SK-MEL-5 (cell line): ENCODE measurements around the gene ANXA11. TPM values are rescaled to one million over a fixed set of nuclear protein-coding genes. Genes with fewer than 3 reads are reported as not detected.
"Not testable (repeated sequence)": the region's sequence is repeated elsewhere in the genome, so short reads cannot be mapped to it uniquely, and the experiment has no call there.

ENCODE experiments used
- DNase-seq: peaks from one replicate; pipeline ENCODE4 v3.0.0-alpha.2; 2016; ENCODE audit warnings: low read depth, low spot score
- in situ Hi-C: cut with HindIII; loops from 2 replicates; pipeline ENCODE4 v1.10.0; 2016; ENCODE audit warnings: low sequenced_read_pairs, high pct_unique_total_duplicates, low pct_unique_long_range_greater_than_20kb
- polyA plus RNA-seq, 2 experiments: library from polyadenylated mRNA; depleted of rRNA; stranded (reverse); fragments of >200 nt; gene quantifications; 2 replicates each; pipeline ENCODE4 v1.2.3, GENCODE V29; 2015
- total RNA-seq: library from RNA; depleted of rRNA; stranded (reverse); fragments of >200 nt; shearing (Covaris generic); gene quantifications from 2 replicates; pipeline ENCODE4 v1.2.3, GENCODE V29; 2014; rRNA removed

ANXA11 gene
- total RNA-seq: 64.2 and 66.3 TPM in 2 replicates
- polyA plus RNA-seq (2015; cell fraction: cytosol; rRNA removed): 138 and 140 TPM in 2 replicates
- polyA plus RNA-seq (2015; cell fraction: nucleus; rRNA removed): 59.2 and 82.1 TPM in 2 replicates

DNA sequence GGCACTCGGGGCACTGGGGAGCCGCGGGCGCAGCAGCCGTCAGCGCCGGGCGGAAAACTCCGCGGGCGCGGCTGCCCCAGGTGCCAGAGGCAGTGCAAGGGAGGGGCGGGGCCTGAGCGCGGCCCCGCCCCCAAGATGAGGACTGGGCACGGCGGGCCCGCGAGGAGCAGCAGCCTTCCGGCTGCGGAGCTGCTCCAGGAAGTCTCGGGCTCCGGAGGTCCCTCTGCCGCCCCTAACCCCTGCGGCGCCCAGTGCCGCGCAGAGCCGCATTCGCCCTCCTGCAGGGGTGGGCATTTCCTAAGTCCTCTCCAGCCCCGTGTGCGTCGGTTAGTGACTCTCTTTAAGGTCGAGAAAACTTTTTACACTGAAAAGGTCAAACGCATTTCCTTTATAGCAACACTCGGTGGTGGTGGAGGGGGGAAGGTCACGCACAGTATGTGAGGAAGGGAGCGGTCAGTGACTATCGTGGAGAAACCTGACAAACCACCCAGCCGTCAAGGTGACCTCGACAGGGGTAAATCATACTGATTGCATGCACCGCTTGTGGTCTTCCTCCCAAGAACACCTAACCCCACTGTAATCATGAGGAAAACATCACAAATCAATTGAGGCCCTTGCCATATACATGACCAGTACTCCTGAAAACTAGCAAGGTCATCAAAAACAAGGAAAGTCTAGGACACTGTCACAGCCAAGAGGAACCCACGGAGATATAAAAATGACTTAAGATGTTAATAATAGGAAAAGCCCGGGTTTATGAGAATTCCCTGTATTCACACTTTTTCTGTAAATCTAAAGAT is at the start of gene ANXA11:
ANXA11 (minus strand) TSS at position 61 of the 800 bp plus-strand sequence. CDS start 32,676 bp downstream, outside the sequence.
- DNase-seq: peak; percentile 71
- in situ Hi-C loops: no loop called here

DNA sequence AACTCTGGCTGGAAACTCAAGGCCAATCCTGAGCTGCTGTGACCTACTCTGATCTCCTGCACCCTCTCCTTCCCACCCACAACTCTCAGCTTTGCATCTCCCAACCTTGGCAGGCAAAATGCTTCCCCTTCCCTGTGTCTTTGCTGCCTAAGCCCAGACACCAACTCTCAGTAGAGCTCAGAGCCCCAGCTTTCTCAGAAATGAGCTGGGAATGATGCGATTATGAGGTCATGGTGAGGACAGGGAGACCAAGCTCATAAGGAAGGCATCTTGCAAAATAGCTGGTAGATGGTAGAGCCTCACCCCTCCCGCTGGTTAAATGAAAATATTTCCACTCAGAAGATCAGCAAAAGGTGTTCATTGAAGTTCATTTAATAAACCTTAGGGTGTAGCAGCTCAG is 49.4 kb upstream of the ANXA11 start:
- DNase-seq, in situ Hi-C loops: not testable (repeated sequence)

DNA sequence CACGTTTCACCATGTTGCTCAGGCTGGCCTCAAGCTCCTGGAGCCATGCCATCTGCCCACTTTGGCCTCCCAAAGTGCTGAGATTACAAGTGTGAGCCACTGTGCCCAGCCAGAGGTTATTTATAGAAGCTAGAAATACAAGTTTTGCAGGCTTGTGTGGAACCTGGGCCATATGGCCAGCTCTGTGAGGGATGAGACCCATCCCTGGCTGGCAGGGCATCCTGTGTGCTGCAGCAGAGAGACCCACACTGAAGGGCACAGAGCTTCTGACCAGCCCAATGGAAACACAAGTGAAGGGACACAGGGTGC is 48.6 kb upstream of the ANXA11 start:
- in situ Hi-C loops, DNase-seq: not testable (repeated sequence)

DNA sequence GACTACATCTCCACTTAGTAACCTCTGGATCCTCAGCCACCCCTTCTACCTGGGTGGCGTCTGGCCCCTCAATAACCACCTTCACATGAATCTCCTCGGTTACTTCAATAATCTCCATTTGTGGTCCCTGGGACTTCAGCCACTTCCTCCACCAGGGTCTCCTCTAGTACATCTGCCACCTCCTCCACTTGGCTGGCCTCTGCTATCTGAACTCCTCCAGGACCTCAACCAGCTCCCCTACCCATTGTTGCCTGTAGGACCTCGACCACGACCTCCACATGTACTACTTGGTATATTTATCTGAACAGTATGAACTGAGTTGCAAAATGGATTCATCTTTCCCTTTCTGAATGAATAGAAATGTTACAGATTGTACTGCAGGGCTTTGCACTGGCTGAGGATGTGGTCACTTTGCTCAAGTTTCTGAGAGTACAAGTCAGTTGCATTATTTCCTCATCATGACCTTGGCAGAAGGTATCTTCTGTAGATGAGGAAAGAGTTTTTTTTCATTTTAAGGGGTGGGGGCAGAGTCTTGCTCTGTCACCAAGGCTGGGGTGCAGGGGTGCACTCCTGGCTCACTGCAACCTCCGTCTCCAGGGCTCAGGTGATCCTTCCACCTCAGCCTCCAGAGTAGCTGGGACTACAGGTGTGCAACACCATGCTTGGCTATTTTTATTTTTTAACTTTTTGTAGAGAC is 48.1 kb upstream of the ANXA11 start:
- in situ Hi-C loops: no loop called here

DNA sequence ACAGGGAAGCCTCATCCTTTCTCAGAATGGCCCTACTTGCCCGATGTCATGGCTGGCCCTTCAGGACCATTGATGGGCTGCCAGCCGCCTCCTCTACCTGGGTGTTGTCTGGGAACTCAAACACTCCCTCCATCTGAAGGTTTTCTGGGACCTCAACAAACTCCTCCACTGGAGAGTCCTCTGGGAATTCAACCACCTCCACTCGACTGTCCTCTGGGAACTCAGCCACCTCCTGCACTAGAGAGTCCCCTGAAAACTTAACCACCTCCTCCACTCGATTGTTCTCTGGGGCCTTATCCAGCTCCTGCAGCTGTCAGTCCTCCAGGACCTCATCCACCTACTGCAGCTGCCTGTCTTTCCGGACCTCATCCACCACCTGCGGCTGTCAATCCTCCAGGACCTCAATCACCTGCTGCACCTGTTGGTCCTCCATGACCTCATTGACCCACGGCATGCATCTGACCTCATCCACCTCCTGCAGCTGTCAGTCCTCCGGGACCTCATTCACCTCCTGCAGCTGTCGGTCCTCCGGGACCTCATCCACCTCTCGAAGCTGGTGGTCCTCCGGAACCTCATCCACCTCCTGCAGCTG is 47.1 kb upstream of the ANXA11 start:
- no peak for DNase-seq
- in situ Hi-C loops: no loop called here

More for the DNA sequence above, 48.1 kb upstream of the ANXA11 start:
- DNase-seq: no peak

DNA sequence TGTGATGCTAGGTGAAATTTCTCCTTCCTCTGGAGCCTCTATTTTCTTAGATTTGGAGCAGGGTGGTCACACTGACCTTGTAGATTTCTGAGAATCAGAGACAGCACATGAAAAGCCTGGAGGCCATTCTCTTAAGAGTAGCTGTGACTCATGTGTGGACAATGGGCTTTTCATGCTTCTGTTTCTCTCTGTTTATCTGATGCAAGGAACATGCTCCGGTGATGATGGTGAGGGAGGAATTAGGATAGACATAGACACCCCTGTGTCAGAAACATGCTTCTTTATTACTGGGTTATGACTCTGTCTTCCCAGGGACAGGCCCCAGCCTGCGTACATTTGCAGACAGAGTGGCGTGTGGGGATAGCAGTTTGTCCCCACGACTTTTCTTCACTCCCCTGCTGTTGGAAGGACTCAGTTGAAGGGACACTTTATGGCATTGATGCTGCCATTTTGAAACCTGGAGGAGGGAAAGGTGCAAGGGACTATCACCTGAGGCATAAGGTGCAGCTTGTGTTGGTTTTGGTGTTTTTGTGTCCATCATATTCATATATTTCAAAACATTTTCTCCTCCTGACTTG is 46.5 kb upstream of the ANXA11 start:
- in situ Hi-C loops: not testable (repeated sequence)
- DNase-seq: peak; percentile 25

DNA sequence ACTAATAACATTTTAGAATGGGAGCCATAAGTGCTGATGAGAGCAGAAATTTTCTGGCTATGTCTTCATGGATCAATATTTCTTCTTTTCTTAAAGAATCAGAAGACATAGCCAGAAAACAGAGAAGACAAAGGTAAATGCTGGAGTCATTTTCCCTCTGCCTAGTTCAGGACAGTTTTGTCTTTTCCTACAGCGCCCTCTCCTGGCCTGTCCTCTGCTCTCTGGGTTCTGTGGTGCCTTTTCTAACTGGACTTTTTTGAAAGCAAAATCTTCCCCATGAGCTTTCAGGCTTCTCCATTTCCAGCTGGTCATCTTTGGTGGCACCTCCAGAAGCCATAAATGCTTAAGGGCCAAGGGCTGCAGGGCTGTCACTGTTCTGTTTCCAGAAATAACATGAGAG is 45.1 kb upstream of the ANXA11 start:
- in situ Hi-C loops, DNase-seq: not testable (repeated sequence)

DNA sequence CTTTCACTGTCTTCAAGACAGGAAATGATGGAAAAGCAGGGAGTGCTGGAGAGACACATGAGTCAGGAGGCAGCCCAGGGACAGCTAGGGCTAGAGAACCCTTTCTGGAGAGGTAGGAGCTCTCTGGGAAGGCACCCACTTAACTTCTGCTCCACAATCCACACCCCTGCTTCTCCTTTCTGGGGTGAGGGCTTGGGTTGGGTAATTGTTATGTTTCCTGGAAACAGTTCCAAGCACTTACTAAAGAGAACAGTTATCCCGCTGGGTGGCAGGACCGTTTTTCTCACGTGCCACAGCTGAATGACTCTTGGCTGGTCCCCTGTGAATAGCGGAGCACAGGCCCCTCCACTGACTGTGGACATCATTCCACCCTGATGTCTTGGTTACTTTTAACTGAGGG is 44.6 kb upstream of the ANXA11 start:
- DNase-seq, in situ Hi-C loops: not testable (repeated sequence)

DNA sequence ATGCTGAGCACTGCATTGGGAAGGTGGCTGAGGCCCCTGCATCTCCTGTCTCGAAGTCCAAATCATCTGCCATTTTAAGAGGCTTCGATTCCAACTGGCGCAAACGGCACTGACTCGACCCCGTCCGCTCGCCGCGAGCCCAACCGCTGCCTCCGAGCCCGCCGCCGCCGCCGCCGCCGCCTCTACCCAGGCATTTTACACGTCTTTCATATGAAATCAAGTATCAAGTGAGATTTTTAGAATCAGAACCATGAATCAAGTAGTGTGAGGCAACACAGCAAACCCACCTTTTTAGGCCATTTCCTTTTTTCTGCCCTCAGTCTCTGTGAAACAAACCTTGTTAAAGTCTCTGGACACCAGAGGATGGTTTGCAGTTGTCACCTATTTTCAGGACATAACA is 42.3 kb upstream of the ANXA11 start:
- in situ Hi-C loops, DNase-seq: not testable (repeated sequence)

DNA sequence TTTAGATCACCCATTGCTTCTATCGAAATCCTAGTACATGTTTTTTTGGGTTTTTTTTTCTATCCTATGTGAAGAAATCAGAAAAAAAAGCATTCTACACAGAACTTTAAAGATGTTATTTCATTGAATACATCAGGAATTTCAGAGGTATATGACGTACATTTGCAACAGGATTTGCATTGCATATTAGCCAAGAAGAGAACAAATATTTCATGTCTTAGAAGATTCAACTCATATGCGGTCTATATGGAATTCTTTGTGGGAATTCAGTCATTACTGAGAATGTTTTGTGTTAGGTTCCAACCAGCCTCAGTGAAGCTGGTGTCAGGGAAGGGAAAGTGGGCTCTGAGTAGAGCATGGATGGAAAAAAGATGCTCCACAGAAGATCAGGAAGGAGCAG is 39.0 kb upstream of the ANXA11 start:
- in situ Hi-C loops, DNase-seq: not testable (repeated sequence)

DNA sequence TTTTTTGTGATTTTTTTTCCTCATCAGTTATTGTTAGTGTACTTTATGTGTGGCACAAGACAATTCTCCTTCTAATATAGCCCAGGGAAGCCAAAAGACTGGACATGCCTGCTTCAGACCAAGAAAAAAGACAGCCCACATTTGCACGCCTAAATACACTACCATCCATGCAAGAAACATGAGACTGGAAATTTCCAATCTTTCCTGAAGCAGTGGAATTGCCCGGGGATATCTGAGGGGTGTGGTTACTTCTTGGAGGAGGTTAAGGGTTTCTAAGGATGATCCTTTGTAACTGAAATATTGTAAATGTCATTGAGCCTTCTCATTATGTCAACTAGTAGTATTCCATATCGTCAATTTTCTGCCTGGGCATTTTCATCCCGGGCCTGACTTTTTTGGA is 37.0 kb upstream of the ANXA11 start:
- DNase-seq, in situ Hi-C loops: not testable (repeated sequence)

DNA sequence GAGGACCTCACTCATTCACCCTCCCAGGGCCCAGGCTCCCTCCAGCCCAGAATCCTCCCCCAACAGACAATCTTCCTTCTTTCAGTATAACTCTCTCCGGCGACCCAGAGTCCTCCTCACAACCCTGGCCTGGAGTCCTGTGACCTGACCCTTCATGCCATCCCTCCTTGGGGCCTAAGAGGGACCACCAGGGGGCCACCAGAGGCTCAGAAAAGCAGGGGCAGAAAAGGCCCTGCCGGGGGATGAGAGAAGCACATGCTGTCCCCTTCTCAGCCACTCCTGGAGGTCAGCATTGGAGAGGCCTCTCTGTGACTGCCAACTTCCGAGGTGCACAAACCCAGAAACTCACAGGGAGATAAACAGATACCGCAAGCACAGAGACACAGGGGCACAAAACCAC is 31.1 kb upstream of the ANXA11 start:
- in situ Hi-C loops, DNase-seq: not testable (repeated sequence)

DNA sequence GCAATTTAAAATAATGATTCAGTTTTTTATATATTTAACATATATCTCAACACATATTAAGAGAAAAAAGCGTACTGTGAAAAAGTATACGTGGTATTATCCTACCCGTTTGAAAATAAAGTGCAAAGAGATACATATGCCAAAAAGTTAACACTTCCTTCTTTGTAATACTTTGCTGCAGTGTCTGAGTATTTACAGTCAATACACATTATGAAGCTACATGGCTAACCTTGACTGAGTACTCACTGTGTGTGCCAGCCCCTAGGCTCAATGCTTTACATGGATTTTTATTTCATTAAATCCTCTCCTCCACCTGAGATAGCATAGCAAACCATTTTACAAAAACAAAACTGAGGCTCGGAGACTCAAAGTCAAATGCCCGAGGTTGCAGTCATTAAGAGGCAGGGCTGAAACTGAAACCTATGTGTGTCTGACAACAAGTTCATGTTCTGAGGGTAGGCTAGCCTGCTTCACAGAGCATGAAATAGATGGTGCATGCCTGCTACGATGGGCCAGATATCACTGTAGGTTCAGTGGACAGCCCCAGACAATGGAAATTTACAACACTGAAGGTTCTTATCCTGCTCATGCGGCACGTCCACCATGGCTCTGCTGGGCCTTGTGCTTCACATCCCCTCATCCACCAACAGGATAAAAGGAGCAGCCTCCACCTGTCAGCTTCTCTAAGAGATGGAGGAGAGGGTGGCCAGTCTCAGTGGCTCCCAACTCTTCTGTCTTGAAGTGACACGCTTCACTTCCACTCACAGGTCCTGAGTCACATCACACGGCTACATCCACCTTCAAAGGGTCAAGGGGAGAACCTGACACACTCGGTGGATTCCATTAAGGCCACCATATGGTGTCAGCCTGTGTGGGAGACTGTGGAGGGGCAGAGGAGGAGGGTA is 29.2 kb upstream of the ANXA11 start:
- in situ Hi-C loops, DNase-seq: not testable (repeated sequence)

DNA sequence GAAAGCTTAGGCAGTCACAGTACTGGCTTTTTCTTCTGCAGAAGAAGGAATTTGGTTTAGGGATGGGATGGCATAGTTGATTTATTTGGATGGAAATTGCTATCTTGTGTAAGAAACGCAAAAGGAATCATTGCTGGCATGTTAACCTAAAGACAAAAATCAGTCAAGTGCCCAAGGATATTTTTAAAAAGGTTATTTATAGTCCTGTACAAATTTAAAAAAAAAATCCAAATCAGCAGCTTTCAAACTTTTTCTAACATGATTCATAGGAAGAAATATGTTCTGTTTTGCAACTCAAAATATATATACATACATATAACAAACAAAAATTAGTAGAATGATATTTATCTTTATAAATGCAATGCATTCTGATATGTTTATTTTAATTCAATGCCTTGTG is 28.5 kb upstream of the ANXA11 start:
- DNase-seq, in situ Hi-C loops: not testable (repeated sequence)

DNA sequence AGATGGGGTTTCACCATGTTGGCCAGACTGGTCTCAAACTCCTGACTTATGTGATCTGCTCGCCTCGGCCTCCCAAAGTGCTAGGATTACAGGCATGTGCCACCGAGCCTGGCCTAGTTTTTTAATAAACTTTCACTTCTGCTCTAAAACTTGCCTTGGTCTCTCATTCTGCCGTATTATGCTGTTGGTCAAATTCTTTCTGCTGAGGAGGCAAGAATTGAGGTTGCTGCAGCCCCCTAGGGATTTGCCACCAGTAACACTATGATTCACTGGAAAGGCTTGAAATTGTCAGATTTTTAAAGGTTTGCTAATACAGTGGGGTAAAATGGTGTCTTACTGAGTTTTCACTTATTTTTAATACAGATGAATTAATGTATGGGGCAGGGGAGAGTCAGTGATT is 21.4 kb upstream of the ANXA11 start:
- in situ Hi-C loops, DNase-seq: not testable (repeated sequence)

DNA sequence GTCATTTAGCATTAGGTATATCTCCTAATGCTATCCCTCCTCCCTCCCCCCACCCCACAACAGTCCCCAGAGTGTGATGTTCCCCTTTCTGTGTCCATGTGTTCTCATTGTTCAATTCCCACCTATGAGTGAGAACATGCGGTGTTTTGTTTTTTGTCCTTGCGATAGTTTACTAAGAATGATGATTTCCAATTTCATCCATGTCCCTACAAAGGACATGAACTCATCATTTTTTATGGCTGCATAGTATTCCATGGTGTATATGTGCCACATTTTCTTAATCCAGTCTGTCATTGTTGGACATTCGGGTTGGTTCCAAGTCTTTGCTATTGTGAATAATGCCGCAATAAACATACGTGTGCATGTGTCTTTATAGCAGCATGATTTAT is 17.7 kb upstream of the ANXA11 start:
- in situ Hi-C loops, DNase-seq: not testable (repeated sequence)

DNA sequence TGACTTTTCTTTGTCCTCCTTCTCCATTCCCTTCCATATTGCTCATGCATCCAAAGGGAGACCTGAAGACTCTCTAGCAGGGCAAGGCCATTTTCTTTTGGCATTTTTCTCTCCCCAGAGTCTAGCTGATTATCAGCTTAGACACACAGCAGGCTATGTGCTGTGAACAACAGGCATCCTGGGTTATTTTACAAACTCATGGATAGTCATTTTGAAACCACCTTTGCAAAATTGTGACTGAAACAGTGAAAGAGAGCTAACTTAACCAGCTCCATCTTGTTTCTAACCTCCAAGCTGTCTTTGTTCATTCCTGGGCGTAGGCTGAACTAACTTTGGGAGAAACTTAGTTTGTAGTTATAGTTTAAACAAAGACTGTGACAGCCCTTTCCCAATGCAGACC is 13.5 kb upstream of the ANXA11 start:
- in situ Hi-C loops, DNase-seq: not testable (repeated sequence)
